Tongue (tissue), 2 donors: ENCODE data around the gene CTSA. TPM values are rescaled to one million over a fixed set of nuclear protein-coding genes. Genes with fewer than 3 reads are reported as not detected.
"Not testable (repeated sequence)": the region's sequence is repeated elsewhere in the genome, so short reads cannot be mapped to it uniquely, and the experiment has no call there.

Experiments used
- DNase-seq: peaks from one replicate; pipeline ENCODE4 v3.0.0-alpha.2; 2015
- total RNA-seq: library from RNA; depleted of rRNA; stranded (reverse); fragments of >200 nt; gene quantifications from one replicate; pipeline ENCODE4 v1.2.3, GENCODE V29; 2014

Gene CTSA
- total RNA-seq, 1 donor from 2014 or later, result 32.6 TPM

DNA sequence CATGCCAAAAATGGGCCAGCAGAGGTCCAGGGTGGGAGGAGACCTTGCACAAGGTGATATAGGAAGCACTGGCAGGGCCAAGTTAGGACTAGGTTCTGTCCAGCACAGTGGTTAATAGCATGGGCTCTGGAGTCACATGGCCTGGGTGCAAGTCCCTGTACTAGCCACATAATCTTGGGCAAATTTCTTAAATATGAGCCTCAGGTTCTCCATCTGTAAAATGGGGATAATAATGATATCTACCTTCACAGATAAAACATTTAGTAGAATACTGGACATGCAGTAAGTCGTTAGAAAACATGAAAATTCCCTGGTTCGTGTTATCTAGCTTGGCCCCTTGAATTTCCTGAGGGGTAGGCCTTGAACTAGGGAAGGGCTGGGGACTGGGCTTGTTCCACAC, 6.2 kb downstream of the CTSA start:
- no peak for DNase-seq

- no peak for DNase-seq
Observed at GRCh38 chr20:45897692-45898091, 6.6 kb downstream of the CTSA start.

- no peak for DNase-seq
Observed at GRCh38 chr20:45898285-45898684, 7.2 kb downstream of the CTSA start.

GRCh38 chr20:45899046-45899835, 8.1 kb downstream of the CTSA start:
- DNase-seq, result no peak

GRCh38 chr20:45901332-45901731, 10.2 kb downstream of the CTSA start:
- DNase-seq, result not testable (repeated sequence)

GRCh38 chr20:45902199-45902701, 11.1 kb downstream of the CTSA start:
- no peak for DNase-seq

- DNase-seq, result no peak
Observed at GRCh38 chr20:45904583-45905504, 13.7 kb downstream of the CTSA start.

DNA sequence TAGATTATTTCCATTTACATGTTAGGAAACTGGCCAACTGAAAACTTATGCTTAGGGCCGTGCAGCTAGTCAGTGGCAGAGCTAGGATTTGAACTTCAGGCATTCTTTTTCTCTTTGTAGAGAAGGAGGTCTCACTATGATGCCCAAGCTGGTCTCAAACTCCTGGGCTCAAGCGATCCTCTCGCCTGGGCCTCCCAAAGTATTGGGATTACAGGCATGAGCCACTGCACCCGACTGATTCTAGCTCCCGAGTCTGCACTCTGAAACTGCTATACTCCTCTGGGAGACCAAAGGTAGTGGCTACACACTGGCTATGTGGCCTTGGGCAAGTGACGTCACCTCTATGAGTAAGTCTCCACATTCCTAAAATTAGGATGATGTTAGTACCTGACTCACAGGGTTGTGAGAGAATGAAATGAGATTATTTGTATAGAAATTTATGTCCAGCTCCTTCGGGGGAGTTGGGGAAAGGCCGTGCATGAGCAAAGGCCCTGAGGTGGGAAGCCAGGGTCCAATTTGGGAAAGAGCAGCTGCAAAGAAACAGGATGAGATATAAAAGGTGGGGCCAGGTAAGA, 14.5 kb downstream of the CTSA start:
- no peak for DNase-seq

GRCh38 chr20:45907219-45907948, 16.2 kb downstream of the CTSA start:
- DNase-seq, result no peak

- DNase-seq, result no peak
Observed at GRCh38 chr20:45908084-45908483, 16.9 kb downstream of the CTSA start.

GRCh38 chr20:45909336-45909808, 18.2 kb downstream of the CTSA start:
- DNase-seq, result no peak

DNA sequence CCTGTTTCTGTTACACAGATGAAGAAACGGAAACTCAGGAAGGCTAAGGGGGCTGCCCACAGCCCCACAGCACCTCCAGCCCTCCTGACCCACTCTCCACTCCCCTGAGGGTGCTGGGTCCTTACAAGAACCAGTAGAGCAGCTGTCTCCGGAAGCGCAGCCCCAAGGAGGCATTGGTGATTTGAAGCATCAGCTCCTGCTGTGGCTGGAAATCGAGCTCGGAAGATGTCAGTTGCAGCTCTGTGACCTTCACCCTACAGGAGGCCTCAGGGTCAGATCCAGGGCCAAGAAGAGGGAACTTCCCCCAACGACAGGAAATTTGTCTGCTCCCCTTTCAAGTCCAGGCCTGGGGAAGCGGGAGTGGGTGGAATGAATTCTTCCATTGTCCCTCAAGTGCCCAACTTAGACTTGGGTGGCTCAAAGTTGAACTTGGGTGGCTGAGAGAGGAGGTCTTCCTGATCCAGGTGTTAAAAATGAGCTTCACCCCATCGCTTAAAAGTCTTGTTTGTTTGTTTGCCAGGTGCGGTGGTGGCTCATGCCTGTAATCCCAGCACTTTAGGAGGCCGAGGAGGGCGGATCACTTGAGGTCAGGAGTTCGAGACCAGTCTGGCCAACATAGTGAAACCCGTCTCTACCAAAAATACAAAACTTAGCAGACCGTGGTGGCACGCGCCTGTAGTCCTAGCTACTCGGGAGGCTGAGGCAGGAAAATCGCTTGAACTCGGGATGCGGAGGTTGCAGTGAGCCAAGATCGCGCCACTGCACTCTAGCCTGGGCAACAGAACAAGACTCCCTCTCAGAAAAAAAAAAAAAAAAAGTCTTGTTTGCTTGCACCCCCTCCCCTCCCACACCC, 18.9 kb downstream of the CTSA start:
- no peak for DNase-seq

- DNase-seq, result peak; percentile 94
Observed at GRCh38 chr20:45910670-45911485, 19.7 kb downstream of the CTSA start.

DNA sequence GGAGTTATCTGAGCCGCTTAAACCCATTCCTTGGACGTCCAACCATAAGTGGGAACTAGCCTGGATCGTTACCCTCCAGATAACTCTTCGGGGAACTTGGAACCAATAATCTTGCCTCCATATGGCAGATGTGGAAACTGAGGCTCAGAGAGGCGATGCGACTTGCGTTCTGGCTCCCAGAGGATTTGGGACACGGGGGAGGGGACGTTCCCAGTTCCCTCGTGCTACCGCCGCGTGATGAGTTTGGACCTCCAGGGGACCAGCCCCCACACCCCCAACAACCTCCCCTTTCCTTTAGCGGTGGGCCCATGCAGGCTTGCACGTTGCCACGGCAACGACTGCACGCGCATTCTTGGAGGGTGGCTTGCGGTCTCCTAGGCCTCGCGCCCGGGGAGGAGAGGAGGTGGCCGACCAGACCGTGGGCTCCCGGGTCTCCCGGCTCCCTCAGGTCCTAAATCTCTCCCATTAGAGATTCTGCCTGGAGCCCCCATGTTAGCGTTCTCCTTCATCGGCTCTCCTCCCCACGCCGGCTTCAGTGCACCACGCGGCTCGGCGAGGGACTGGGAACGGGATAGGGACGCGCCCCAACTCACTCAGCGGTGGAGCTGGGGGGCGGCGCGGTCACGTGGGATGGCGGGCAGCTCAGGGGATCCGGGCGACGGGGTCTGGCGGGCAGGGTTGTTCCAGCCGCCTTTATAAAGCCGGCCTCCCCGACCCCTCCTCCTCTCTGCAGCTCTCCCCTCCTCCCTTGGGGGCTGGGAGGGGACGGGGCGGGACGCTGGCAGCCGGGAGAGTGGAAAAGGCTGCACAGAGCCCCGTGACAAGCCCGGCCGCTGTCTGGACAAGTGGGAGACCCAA, 20.6 kb downstream of the CTSA start, which contains the start of gene PLTP:
TSS of gene PLTP (minus strand) at position 670 of the 858 bp plus-strand sequence. CDS start 703 bp downstream, outside the sequence.
- DNase-seq, result peak; percentile 74

DNA sequence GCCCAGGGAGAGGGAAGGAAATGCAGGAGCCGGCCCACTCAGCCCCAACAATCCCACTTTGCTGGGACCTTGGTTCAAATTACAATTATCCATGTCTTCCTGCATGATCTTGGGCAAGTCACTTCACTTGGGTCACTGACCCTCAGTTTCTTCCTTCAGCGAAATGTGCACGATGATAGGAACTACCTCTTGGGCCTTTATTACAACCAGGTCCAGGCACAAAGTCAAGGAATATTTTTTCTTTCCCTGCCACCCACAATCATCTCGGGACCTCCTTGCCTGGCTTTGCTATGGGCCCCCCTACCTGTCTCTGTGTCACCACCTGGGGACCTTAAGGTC, 21.2 kb downstream of the CTSA start:
- no peak for DNase-seq

DNA sequence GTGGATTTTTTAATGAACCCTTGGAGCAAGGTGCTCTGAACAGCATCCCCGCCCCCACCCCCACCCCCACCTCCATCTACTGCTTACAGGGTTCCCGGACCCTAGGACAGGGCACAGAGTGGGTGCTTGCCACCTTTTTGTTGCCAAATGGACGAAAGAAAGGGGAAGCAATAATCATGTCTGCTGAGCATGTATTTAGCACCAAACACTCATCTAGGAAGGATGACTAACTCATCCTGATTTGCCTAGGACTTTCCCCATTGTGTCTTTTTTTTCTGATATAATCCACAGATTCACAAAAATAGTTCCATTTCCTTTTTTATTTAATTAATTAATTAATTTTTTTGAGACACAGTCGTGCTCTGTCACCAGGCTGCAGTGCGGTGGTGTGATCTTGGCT, 22.0 kb downstream of the CTSA start:
- DNase-seq, result no peak

GRCh38 chr20:45917790-45918141, 26.6 kb downstream of the CTSA start:
- DNase-seq, result peak; percentile 85

DNA sequence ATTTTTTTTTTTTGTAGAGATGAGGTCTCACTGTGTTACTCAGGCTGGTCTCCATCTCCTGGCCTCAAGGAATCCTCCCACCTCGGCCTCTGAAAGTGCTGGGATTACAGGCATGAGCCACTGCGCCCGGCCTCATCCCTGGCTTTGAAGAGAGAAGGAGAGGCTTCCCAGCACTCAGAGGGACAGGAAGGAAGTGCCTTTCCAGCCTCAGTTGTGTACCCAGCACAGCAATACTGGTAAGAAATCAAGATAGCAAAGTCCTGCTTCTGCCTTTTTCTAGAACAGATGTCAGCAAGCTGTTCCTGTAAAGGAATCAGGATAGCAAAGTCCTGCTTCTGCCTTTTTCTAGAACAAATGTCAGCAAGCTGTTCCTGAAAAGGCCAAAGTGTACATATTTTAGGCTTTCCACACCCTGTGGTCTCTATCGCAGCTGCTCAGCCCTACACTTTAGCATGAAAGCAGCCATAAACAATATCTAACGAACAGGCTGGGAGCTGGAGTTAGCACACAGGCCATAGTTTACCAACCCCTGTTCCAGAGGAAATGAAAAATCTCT, 27.1 kb downstream of the CTSA start:
- peak; percentile 27 for DNase-seq
